Aortic smooth muscle cell (primary cell): ENCODE results near the gene NFYA. TPM values are rescaled to one million over a fixed set of nuclear protein-coding genes. Genes with fewer than 3 reads are reported as not detected.

Experiments
- total RNA-seq: library from RNA; depleted of rRNA; stranded (reverse); fragments of >200 nt; gene quantifications from 2 replicates; pipeline ENCODE4 v1.2.3, GENCODE V29; 2014

NFYA gene
- 12.6 and 14.8 TPM in 2 replicates for total RNA-seq

DNA sequence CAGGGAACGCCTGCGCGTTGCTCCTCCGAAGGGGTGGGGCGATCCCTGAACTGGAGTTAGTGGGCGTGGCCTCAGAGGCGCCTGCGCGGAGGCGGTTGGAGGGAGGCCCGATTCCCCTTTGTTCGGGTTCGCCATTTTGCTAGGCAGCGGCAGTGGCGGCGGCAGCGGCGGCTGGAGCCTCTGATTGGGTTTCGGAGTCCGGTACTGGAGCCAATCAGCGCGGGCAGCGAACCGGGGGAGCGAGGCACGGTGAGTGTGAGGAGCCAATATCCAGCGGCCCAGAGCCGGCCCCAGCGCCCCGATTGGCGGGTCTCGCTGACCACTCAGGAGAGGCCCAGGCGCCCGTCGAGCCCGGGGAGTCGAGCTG, at the start of gene NFYA:
TSS of gene NFYA (plus strand) at position 139 of the 367 bp plus-strand sequence. CDS start 6,116 bp downstream, outside the sequence.

GRCh38 chr6:41039060-41039998, 33.4 kb upstream of the NFYA start, which contains the start of gene UNC5CL:
Gene UNC5CL, minus strand, starts transcription at chr6:41039221. Its CDS starts 4,147 bp downstream, at chr6:41035074.

GRCh38 chr6:41042226-41043055, 30.3 kb upstream of the NFYA start, which contains the start of gene TSPO2:
Gene TSPO2, plus strand, starts transcription at chr6:41042467. Its CDS starts 519 bp downstream, at chr6:41042986.

DNA sequence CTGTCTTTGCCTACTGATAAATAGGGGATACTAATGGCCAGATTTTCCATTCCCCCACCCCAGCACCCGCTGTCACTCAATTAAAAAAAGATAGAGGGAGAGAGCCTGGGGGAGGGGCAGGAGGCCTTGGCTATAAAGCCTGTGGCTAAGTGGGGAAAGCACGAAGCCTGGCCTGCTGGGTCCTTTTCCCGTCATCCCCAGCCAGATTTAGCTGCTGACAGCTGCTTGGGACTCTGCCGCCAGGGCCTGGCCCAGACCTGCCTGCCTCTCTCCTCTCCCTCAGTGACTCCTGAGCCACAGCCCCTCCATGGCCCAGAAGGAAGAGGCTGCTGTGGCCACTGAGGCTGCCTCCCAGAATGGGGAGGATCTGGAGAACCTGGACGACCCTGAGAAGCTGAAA, 19.7 kb upstream of the NFYA start, which contains the start of gene APOBEC2:
TSS of gene APOBEC2 (plus strand) at position 162 of the 400 bp plus-strand sequence. CDS start at position 308, 146 bp downstream.

GRCh38 chr6:41071923-41072835, 595 bp upstream of the NFYA start, which contains the start of gene OARD1:
Gene OARD1, minus strand, starts transcription at chr6:41072356. Its CDS starts 722 bp downstream, at chr6:41071634.

Other genes starting within 250 kb of the NFYA start
- gene UNC5CL, start 33.8 kb upstream of the NFYA start, total RNA-seq = under 0.01 TPM in 1 of 2 replicates, not detected in the other
- gene TSPO2, start 30.5 kb upstream of the NFYA start, total RNA-seq = not detected in 2 replicates
- not detected in 2 replicates for gene APOBEC2, start 19.8 kb upstream of the NFYA start, total RNA-seq
- gene OARD1, start 618 bp upstream of the NFYA start, total RNA-seq = 9.6 and 13.6 TPM in 2 replicates
- gene TREML1, start 81.4 kb downstream of the NFYA start, total RNA-seq = not detected in 2 replicates
- not detected in 2 replicates for gene TREM2, start 90.1 kb downstream of the NFYA start, total RNA-seq
- gene TREML2, start 128.2 kb downstream of the NFYA start, total RNA-seq = not detected in 2 replicates
- not detected in 2 replicates for gene TREML4, start 155.4 kb downstream of the NFYA start, total RNA-seq
- 0.19 and 0.66 TPM in 2 replicates for gene TREM1, start 213.7 kb downstream of the NFYA start, total RNA-seq